GM10266 (cell line): ENCODE data around the gene CHD5.
"Not testable (repeated sequence)": the region's sequence is repeated elsewhere in the genome, so short reads cannot be mapped to it uniquely, and the experiment has no call there.

Source experiments
- DNase-seq: peaks from one replicate; pipeline ENCODE4 v3.0.0; 2012; ENCODE audit errors: extremely low spot score
- CTCF ChIP-seq: IDR thresholded peaks from 2 replicates; pipeline ENCODE4 v1.5.1; 2012; ENCODE audit warnings: mild to moderate bottlenecking, low read depth; ENCODE audit not compliant: control insufficient read depth, insufficient read depth; ENCODE audit errors: missing control alignments

The CHD5 gene

DNA sequence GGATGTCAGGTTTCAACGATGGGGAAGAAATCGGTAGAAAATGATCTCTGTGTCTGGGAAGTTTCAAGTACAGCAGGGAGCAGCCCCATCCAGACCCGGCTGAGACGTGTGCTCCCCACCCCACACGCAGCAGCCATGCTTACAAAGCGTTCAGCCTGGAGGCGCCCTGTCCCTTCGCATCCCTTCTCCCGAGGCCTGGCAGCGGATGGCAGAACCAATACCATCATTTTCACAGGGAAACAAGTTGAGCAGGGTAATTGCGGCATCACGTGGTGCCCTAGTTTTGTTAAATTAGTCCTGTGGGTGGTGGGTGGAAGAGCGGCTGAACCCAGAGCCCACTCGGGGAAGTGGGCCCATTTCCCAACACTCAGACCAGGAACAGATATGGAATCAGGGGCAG lies 110.5 kb downstream of the CHD5 start:
- no peak for TF ChIP-seq CTCF
- no peak for DNase-seq

DNA sequence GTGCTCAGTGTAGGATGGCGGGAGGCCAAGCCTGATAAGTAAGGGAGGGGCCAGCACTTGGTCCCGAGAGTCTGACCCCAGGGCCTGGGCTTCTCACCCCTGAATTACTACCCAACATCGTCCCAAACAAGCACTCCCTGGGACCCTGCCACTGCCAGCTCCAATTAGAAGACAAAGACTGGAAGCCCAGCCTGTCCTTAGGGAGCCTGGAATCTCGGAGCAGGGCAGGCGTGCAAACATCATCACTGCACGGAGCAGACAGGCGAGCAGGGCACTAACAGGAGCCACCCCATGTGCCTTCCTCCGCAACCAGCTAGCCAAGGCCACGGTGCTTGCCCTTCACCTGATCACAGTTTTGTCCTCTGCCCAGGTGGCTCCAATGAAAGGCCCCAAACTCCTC lies 111.2 kb downstream of the CHD5 start:
- DNase-seq: no peak
- no peak for TF ChIP-seq CTCF

DNA sequence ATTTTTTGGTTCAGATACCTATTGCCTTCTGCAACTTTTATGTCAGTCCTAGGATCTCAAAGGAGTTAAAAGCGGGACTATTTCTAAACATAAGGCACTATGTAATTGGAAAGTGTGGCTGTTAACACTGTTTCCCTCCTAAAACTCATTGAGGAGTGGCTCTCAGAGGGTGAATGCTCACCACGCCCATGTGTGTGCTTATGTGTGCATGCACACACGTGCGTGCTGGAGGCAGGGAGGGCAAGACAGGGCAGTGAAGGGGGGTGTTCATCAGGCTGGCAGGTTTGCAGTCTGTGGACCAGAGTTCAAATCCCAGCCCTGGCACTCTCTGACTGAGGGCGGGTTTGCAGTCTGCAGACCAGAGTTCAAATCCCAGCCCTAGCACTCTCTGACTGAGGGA lies 112.0 kb downstream of the CHD5 start:
- no peak for TF ChIP-seq CTCF
- no peak for DNase-seq

GRCh38 chr1:6066680-6067079 lies 113.4 kb downstream of the CHD5 start:
- DNase-seq: no peak
- TF ChIP-seq CTCF: no peak

- DNase-seq: no peak
- TF ChIP-seq CTCF: no peak
Measured at GRCh38 chr1:6065093-6065858, 114.8 kb downstream of the CHD5 start.

DNA sequence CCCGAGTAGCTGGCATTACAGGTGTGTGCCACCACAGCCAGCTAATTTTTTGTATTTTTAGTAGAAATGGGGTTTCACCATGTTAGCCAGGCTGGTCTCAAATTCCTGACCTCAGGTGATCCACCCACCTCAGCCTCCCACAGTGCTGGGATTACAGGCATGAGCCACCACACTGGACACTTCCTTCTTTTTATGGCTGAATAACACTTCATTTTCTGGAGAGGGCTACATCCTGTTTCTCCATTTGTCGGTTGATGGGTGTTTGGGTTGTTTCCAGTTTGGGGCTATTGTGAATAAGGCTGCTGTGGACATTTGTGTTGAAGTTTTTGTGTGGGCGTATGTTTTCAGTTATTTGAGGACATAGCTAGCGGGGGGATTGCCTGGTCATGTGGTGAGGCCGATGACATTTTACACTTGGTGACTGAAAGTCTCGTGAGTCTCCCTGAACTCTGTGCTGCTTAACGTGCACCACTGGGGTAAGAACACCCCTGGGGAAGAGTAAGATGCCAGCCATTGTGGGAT lies 116.5 kb downstream of the CHD5 start:
- DNase-seq: not testable (repeated sequence)

DNA sequence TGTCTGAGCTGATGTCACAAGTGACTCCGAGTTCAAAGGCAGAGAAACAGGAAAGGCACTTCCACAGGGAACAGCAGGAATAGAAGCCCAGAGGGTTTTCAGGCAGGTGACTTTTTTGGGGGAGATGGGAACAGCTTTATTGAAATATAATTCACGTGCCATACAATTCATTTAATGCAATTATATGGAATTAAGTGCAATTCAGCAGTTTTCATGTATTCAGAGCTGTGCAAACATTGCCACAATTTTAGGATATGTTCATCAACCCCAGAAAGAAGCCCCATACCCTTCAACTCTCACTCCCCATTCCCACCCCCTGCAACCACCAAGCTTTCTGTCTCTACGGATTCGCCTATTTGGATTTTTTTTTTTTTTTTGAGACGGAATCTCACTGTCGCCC lies 117.5 kb downstream of the CHD5 start:
- no peak for DNase-seq
- TF ChIP-seq CTCF: no peak

- no peak for DNase-seq
- no peak for TF ChIP-seq CTCF
Measured at GRCh38 chr1:6059866-6060265, 120.3 kb downstream of the CHD5 start.
